ENCODE measurements around the gene TSSK1B. TPM values are rescaled to one million over a fixed set of nuclear protein-coding genes. Genes with fewer than 3 reads are reported as not detected.

The TSSK1B gene
- total and polyA plus RNA-seq, 10 of the 15 experiments (the other 5 are each of a cell fraction or from before 2014, with no cell fraction given), result not detected

GRCh38 chr5:113478691-113479090, 43.9 kb upstream of the TSSK1B start:
- no peak for DNase-seq (ENCODE audit: low read depth, low spot score)
- 63% methylated on average over 3 of the region's 3 CpGs for WGBS (ENCODE audit: insufficient coverage, insufficient replicate concordance, low lambda C conversion rate, missing lambda C conversion rate)
- H3K4me1 ChIP-seq (ENCODE audit: control insufficient read depth, insufficient read depth, low read length), result no peaks in the 10 kb centered on the region
- H4K20me1 ChIP-seq (ENCODE audit: control insufficient read depth, insufficient read depth), result no peaks in the 10 kb centered on the region; the same call in 1 of the 2 replicates
- ATAC-seq, result no peak
- H3K79me2 ChIP-seq (ENCODE audit: control insufficient read depth, insufficient read depth, low read length), result no peaks in the 10 kb centered on the region
- in situ Hi-C loops (cut with MboI), result no loop called here
- no peak overlapping the region for H2AFZ ChIP-seq (ENCODE audit: control insufficient read depth, low read depth, low read length)
- no peak overlapping the region for H3K27ac ChIP-seq (ENCODE audit: control insufficient read depth, insufficient read depth)
- no peaks in the 10 kb centered on the region for H3K27me3 ChIP-seq (replicated peaks in 1 of 2; ENCODE audit: control insufficient read depth in 2 of 2, insufficient read depth in 2 of 2, low read length in 1 of 2)
- SMC1A ChIA-PET (ENCODE audit: uncharacterized antibody, unreplicated experiment), result interaction anchor here (1.2 kb wide), 1 partner anchor 125 kb away, joined by 4 read pairs; no protein-coding TSS in a partner anchor
- H3K9me3 ChIP-seq (replicated peaks; ENCODE audit: control insufficient read depth, insufficient read depth, low read length), result no peaks in the 10 kb centered on the region
- POLR2A ChIA-PET, result no interaction called here
- RAD21 ChIA-PET (ENCODE audit: unreplicated experiment), result no interaction called here
- intact Hi-C loops (cut with micrococcal nuclease; ENCODE audit: unreplicated experiment), result no loop called here
- no TSS peak for BruUV-seq (replicated peaks)
- no peak overlapping the region for H3K4me2 ChIP-seq (ENCODE audit: control insufficient read depth, insufficient read depth)
- no peaks in the 10 kb centered on the region for H3K36me3 ChIP-seq (ENCODE audit: control insufficient read depth in 2 of 2, insufficient read depth in 2 of 2, low read length in 1 of 2)
- TF ChIP-seq SREBF1 (IDR thresholded peaks at IDR 0.05; ENCODE audit: low read length), result no peak
- no peak for TF ChIP-seq EED (IDR thresholded peaks at IDR 0.05; ENCODE audit: low read depth)
- TF ChIP-seq IRF3 (IDR thresholded peaks at IDR 0.05), result no peak
- CTCF ChIA-PET, result no interaction called here
- no peak overlapping the region for H3K9ac ChIP-seq (ENCODE audit: control insufficient read depth, insufficient read depth, low read length)
- H3K4me3 ChIP-seq, result no peak overlapping the region
- no peak for FAIRE-seq

GRCh38 chr5:113474100-113474728, 39.4 kb upstream of the TSSK1B start:
- CTCF ChIA-PET, result interaction anchor here (0.7 kb wide), 1 partner anchor 29 kb away, joined by 4 read pairs; no protein-coding TSS in a partner anchor
- BruUV-seq (replicated peaks), result no TSS peak
- RAD21 ChIA-PET (ENCODE audit: unreplicated experiment), result no interaction called here
- TF ChIP-seq ETV6 (conservative IDR thresholded peaks at IDR 0.05 in 1 of 2, IDR thresholded peaks at IDR 0.05 in 1 of 2; ENCODE audit: borderline replicate concordance in 1 of 2, low read depth in 1 of 2), result no peak
- TF ChIP-seq YBX1 (IDR thresholded peaks at IDR 0.05), result no peak
- TF ChIP-seq CHD2 (IDR thresholded peaks at IDR 0.05; ENCODE audit: borderline replicate concordance, low read depth, low read length), result no peak
- no peak for TF ChIP-seq SIX5 (IDR thresholded peaks at IDR 0.05; ENCODE audit: low read depth, low read length, severe bottlenecking)
- TF ChIP-seq KAT2A (conservative IDR thresholded peaks at IDR 0.05; ENCODE audit: control insufficient read depth, low read depth, low read length), result no peak
- TF ChIP-seq BCLAF1 (IDR thresholded peaks at IDR 0.05), result no peak
- no peak for TF ChIP-seq USF1 (IDR thresholded peaks at IDR 0.05; ENCODE audit: borderline replicate concordance, extremely low read length, insufficient read depth, low read depth, low read length)
- H3K4me3 ChIP-seq, result no peak overlapping the region
- in situ Hi-C loops (cut with MboI) (no loop called here), intact Hi-C loops (cut with micrococcal nuclease; ENCODE audit: unreplicated experiment) (no loop called here)
- no peaks in the 10 kb centered on the region for H3K9me3 ChIP-seq (replicated peaks; ENCODE audit: control insufficient read depth, insufficient read depth, low read length)
- WGBS (ENCODE audit: insufficient coverage, insufficient replicate concordance, low lambda C conversion rate, missing lambda C conversion rate), result 30% methylated on average over 5 of the region's 5 CpGs
- H3K4me1 ChIP-seq (ENCODE audit: control insufficient read depth, insufficient read depth, low read length), result no peaks in the 10 kb centered on the region
- DNase-seq (ENCODE audit: low read depth, low spot score), result no peak
- no peak for ATAC-seq
- H3K79me2 ChIP-seq (ENCODE audit: control insufficient read depth, insufficient read depth, low read length), result no peaks in the 10 kb centered on the region
- no peaks in the 10 kb centered on the region; the same call in 1 of the 2 replicates for H4K20me1 ChIP-seq (ENCODE audit: control insufficient read depth, insufficient read depth)
- no peak overlapping the region for H2AFZ ChIP-seq (ENCODE audit: control insufficient read depth, low read depth, low read length)
- no peak overlapping the region for H3K4me2 ChIP-seq (ENCODE audit: control insufficient read depth, insufficient read depth)
- H3K9ac ChIP-seq (ENCODE audit: control insufficient read depth, insufficient read depth, low read length), result no peak overlapping the region
- FAIRE-seq, result no peak
- POLR2A ChIA-PET, result no interaction called here
- no peaks in the 10 kb centered on the region for H3K27me3 ChIP-seq (replicated peaks in 1 of 2; ENCODE audit: control insufficient read depth in 2 of 2, insufficient read depth in 2 of 2, low read length in 1 of 2)
- SMC1A ChIA-PET (ENCODE audit: uncharacterized antibody, unreplicated experiment), result interaction anchor here (0.8 kb wide), 1 partner anchor 36 kb away, joined by 3 read pairs; no protein-coding TSS in a partner anchor
- no peak overlapping the region for H3K27ac ChIP-seq (ENCODE audit: control insufficient read depth, insufficient read depth)
- H3K36me3 ChIP-seq (ENCODE audit: control insufficient read depth in 2 of 2, insufficient read depth in 2 of 2, low read length in 1 of 2), result no peaks in the 10 kb centered on the region

Measured in GM12878 (cell line).